HG03442 (cell line): Measurements from ENCODE around the gene ARL15.
A peak's percentile ranks its signal among the peaks of the same experiment; 100 is the strongest.

Experiments
- ATAC-seq: cut with Tn5 transposase; IDR thresholded peaks from one replicate; pipeline ENCODE4 v1.9.1; 2021; ENCODE audit warnings: mild to moderate bottlenecking, moderate library complexity; ENCODE audit not compliant: unreplicated experiment

ARL15 gene

DNA sequence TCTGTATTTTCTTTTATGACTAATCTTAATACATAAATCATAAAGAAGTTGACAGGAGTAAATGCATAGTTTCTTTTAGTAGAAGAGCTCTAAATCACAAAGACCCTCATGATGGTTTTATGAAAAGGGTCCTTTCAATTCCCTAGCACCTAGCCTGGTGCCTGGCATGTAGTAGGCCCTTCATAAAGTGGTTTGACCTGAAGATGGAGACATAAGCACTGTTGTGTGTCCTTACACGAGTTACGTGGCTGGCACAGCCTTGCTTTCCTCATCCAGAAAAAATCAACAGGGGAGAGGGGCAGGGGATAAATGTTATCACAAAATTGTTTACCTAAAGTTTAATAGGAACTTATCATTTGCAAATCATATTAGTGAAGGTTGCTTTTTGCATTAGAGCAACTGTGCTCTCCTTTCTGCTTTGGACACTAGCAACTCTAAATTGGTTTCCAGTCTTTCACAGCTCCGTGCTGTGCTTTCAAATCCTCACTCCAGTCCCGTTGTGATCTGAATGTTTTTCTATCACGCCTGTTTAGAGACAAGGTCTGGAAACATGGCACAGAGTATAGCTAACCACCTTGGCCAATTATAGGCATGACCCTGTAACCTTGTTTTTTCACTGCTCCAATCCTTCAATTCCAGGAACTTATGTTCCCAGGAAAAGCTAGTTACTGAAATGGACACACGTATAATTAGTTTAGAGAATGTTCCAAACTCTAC lies 55.7 kb downstream of the ARL15 start:
- no peak for ATAC-seq

DNA sequence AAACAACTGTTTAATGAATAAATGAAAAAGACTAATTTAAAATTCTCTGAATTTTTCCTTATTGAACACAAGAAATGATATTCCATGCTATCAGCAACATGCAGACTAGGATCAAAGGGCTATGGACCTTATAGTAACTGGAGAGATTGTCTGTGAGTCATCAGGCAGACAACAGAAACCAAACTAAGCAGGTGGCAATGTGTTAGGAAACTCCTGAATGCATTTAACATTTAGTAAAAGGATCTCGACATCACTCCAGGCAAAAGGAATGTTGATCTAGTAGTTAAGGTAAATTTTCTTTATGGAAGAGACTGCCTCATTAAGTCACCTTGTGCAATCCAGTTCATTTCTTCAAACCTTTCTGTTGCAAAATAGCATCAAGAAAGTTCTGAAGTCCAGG lies 58.4 kb downstream of the ARL15 start:
- no peak for ATAC-seq

DNA sequence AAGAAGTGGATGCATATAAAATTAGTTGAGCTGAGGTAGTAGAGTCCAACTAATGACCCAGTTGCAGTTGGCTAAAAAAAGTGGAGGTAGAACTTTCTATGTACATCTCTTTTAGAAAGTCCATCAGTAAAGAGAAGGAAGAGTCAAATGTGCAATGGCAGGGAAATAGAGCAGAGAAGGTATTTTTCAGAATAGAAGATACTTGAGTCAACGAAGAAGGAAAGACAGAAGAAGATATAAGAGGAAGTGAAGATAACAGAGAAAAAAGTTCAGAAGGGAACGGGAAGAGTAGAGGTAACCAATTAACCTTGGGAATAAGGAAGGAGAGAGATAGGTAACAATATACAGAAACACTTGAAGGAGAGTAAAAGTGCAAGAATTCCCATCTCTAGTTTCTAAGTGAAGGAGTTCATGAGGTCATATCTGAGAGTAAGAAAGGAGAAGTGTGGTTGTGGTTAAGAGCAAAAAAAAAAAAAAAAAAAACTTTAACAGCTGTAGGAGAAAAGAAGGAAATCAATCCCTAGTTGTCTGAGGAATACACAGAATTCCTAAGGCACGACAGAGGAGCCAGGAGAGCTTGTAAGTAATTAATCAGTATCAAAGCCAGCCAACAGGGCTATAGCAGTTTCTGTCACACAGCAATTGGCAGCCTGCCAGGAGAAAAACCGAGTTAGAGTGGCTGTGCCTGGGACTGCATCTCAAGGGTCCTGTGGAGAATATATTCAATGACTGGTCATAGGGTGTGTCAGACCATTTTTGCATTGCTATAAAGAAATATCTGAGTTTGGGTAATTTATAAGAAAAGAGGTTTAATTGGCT lies 61.0 kb downstream of the ARL15 start:
- no peak for ATAC-seq

DNA sequence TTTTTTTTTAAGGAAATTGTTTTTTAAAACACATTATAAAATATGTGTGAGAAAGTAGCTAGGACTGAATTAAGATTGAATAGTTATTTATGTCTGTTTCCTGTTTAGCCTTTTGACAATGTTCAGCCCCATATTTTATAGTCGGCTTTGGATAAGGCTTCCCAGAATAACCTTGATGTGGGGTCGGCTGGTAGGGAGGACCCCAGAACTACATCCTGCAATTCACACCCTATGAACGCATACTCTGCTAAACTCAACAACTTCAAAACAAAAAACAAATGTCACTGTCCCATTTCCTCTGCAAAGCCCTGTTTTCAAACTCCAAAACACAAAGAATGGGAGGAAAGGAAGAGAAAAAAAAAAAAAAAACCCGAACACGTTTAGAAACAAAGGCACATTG lies 63.1 kb downstream of the ARL15 start:
- ATAC-seq, result no peak

DNA sequence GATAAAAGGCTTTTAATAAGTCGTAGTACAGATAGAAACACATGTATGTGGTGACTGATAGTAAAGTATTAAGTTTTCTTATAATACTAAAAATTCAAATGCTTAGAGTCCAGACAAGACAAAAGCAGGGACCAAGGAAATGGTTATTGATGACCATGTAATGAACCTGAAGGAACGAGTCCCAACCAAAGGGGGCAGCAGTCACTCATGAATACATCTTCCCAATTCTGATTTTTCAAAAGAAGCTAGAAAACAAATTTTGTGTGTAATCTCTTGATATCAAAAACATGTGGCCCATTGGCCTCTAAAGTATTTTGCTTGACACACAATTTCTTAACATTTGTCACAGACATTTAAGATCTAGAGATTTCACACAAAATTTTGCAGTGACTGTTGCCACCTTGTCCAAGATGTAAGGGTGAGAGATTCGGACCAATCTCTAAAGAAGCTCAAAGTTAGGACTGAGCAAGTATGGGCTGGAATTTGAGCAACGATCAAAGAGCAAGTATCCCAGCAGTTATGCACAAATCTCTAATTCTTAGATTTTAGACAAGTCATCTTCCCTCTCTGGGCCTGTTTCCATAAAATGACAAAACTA lies 66.8 kb downstream of the ARL15 start:
- peak; percentile 50 for ATAC-seq

DNA sequence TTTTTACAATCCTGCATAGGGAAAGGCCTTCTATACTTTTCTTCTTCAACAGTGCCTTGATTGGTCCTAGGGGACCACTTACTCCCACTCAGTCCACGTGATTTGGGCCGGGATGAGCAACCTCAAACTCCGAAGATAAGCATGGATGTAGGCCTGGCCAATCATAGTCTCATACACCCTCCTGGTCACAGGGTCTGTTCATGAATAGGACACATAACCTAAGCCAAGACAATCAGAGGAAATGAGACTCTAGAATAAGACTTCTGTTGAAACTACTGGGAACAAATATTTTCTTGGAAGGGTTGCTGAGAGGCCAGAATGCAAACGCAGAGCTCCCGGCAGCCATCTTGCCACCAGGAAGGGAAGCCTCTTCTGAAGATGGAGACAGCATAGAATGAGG lies 68.1 kb downstream of the ARL15 start:
- no peak for ATAC-seq

DNA sequence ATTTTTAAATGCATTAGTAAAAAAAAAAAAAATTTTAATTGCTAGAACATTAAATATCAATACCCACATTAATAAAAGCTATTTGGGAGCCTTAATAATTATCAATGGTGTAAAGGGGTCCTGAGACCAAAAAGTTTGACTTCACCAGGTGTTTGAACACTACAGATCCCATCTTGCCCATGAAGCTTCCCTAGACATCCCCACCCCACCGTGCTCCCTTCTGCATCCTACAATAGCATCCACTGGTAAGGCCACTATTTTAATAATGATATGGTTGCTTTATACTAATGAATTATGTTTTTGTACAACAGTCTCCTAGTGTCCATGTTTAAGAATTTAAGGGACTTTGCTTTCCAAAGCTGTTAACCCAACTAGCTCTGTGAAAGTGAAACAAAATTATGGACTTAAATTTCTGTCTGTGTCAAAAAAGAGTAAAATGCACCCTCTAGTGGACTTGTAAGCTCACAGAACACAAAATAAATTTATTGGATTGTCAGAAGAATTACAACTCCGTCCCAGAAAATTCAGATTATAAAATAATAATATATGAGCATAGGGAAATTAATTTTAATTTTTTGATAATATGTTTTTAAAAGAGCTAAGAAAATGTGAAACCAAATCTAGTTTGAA lies 76.0 kb downstream of the ARL15 start:
- ATAC-seq, result peak; percentile 50

DNA sequence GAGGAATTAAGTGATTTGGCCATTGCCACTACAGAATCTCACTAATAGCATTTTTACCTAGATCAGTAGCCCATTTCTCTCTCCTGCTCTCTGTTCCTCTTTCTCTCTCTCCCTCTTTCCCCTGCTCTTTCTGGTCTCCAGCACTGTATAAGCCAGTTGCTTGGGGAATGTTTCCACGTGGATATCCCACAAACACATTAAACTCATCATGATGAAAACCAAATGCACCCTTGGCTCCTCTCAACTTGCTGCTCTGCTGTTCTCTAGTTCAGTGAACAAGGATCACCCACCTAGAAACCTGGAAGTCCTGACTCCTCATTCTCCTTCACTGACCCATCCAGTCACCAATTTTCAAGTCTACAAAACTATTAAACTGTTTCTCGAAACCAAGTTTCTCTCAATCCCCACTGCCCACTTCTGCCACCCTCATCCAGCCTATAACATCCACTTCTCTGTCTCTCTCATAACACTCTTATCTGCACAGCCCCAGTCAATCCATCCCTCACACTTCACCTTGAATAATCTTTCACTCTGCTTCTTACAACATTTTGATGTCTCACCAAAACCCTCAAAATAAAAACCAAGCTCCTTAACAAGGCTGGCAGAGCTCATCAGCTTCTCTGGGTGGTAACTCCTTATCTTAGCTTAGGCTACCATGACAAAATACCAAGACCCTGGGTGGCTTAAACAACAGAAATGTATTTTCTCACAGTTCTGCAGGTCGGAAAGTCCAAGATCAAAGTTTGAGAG lies 79.3 kb downstream of the ARL15 start:
- no peak for ATAC-seq

DNA sequence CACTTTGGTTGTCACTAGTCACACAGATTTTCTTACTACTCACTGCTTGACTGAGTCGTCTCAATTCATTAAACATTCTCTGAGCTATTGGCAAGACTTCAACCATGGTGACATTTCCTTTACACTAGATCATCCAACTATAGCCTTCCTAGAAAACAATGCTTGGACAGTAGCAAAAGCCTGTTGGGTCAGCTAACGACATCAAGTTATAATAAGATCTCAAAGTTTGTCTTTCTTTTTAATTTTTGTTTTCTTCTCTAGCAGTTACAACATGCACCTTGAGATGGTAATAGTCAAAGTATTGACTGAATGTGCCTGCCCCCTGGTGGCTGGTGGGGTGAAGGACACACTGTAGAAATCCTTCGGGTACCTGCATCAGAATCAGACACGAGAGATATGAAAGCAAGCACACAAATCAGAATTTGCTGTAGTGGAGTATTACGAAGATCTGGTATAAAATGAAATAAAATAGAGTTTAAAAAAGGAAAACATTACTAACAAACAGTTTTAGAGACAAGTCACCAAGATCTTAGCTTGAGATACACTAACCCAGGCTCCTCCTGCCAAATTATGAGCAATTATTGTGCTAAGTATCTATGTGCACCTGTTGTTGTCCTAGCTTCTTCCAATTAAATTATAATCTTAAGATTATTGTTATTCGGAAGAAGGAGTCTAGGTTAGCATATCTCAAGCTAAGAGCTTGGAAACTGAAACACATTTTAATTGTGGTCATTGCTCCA lies 81.2 kb downstream of the ARL15 start:
- ATAC-seq, result peak; percentile 94

DNA sequence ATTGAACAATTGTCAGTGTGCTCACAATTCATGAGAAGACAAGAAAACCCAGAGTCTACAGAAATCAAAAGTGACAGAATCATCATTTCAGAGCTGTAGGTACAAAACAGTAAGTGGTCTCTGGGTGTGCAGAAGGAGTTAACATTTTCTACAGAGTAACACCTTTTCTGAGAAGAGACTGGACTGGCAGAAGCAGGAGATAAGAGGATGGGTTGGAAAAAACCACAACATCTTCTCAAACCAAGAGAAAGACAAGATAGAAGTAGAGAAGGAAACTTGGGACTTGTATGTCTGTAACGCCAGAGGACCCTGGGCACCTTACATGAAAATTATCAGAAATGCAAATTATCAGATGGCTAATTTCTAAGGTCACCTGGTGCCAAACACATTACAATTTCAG lies 82.6 kb downstream of the ARL15 start:
- no peak for ATAC-seq

DNA sequence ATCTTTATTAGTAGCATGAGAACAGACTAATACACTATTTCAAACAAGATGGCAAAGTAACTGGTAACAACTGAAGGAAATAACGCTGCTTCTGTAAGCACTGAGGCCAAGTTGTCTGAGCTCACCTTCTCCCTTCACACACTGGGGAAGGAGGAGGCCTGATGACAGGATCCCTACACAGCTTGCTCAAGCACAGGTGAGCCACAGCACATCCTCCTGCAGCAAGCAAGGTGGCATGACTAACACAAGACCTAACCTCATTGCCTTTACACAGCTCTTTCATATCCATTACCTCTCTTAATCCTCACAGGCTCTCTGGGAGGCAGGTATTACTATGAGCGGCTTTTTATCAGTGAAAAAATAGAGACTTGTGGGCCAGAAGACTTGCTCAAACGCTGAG lies 83.3 kb downstream of the ARL15 start:
- no peak for ATAC-seq

DNA sequence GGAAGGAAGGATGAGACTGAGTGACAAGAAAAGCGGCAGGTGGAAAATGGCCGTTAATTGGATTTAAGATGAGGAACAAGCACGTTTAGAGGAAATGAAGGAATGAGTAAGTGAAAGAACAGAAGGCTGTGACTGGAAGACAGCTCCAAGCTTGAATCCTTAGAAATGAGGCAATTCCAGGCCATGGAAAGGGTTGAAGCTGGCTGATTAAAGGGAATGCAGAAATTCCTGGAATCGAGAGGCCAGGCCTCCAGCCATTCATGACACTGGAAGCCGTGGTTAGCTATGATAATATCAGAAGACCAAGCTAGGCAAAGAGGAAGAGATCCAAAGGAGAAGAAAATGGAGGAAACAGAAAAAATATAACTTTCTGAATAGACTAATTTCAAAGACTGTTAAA lies 84.2 kb downstream of the ARL15 start:
- no peak for ATAC-seq

DNA sequence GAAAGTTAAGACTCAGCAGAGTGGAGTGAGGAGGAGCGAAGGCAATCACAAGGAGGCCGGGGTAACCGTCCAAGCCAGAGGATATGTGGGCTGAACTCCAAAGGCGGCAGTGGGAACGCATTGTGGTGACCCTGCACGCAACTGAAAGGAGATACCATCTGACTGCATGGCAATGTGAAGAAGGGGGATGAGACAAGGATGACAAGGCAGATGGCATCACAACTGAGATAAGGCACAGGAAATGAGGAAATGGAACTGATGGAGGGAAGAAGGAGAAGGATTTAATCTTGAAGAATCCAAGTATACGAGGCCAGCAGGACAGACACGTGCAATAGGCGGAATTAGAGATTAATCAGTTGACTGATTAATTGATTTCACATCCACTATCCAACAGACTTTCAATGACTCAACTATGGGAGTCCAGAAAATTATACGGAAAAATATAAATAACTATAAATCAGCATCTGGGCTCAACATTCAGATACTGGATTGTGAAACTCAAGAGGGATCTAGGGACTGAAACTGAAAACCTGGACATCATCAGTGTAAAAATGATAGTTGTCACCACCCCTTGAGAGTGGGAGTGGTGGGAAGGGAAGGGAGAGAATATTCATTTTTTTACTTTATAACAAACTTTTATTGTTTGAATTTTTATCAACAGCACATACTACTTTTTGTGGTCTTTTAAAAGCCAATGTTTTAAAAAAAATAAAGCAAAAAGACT lies 86.1 kb downstream of the ARL15 start:
- ATAC-seq, result no peak

DNA sequence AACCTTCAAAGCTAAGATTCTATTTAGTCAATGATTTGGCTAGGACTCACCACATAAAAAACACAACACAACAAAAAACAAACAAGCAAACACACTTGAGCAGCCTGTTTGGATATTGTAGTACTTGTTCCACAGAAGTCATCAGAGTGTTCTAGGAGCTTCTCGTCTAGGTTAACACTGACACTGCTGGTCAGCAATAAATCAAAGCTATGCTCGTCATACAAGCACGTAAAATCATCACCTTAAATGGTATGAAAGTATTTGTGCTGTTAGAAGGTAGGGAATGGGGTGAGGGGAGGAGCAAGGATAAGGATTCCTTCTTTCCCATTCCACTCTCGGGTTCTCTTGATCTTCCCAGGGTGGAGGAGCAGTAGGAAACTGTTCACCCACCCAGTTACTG lies 88.0 kb downstream of the ARL15 start:
- ATAC-seq, result no peak

DNA sequence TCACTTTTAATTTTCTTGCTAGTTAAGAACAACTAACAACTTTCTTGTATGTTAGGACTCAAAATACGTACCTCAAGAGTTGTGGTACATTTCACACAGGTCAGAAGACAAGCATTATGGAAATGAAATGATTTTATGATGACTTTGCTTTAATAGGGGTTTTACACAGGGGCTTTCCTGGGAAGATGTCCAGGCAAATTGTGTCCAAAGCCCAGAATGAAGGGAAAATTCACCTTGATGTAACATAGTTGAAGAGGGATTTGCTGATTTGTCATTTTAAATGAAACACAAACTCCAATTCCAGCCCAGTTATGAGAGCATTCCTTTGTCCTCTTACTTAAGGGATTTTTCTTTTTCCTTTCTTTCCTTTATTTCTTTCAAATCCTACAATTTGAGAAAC lies 89.2 kb downstream of the ARL15 start:
- no peak for ATAC-seq

DNA sequence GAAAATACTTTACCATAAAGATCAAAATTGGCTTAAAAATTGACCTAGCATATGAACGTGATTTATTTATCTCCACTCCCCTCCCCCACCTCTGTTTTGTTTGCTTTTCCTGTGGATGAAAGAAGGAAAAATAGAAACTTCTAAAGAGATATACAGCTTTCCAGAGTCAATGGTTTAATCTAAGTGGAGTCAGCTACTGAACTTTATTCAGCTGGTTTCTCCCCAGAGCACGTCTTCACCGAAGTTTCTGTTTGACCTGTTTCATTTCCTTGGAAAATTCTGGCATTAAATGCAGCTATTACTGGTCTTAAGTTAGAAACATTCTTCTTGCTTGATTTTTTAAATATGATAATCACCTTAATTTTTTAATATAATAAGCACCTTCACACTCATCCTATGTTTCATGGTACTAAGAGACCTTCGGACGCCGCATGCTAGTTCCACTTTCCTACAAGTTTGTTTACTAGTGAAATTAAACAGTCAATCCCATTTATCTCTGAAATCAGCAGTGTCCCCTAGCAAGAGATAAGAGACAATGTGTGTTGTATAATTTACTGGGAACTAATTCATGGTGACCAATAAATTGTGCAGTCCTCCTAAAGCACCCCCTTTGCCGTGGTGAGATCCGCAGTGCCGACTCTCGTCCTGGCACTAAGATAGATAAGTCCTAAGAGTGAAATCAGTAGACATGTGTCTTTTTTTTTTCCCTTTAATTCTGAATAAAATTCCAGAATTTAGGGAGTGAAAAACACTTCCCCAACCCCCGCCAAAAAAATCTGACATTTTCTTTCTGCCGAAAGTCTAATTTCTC lies 89.9 kb downstream of the ARL15 start:
- no peak for ATAC-seq

DNA sequence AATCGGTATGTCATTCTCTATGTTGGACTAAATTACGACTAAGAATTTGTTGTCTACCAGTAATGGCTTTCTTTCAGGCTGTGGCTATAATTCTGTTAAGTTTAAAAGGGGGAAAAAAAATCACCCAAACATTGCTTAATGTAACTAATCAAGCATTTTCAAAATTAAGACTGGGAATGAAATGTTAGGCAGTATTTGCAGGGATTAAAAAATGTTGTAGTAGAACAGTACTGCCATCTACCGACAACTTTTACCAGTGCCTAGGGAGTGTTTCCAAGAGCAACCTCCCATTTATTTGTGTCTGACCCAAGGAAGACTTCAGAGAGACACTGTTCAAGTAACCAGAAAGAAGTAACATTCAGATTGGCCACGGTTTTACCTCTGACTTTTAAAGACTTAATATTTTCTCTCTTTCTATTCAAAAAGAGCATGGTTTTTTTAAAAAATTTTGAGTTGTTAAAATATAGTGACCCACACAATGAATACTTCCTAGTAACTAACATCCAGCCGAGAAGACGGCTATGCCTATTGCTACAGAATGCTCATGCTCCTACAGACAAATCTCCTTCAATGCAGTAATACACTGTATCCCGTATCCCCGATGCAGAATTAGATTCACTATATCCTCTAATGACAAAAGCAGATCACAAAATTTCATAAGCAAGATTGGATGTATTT lies 92.4 kb downstream of the ARL15 start:
- peak; percentile 64 for ATAC-seq

DNA sequence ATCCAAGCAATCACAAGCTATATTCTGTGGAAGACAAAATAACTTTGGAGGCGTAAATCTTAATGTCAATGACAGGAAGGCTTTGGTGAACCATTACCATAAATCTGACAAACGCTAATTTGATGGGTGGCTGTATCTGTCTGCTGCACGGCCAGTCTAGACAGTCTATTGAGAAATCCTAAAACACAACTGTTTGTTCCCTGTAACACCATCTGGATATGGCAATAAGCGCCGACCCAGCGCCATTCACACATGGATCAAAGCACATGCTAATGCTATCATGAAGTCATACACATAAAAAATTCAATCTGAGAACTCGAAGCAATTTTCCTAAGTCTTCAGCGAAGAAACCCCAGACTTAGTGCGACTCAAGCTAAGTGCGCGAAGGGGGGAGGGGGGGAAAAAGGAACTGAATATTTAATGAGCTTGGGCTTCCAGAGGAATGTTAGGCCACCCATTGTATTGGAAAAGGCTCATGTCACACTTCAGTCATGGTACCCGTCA lies 95.1 kb downstream of the ARL15 start:
- no peak for ATAC-seq
